GM18907 (cell line): Measurements from ENCODE around the gene FAM217B.
A peak's percentile ranks its signal among the peaks of the same experiment; 100 is the strongest.

Experiments used
- ATAC-seq: cut with Tn5 transposase; IDR thresholded peaks from one replicate; pipeline ENCODE4 v1.9.1; 2021; ENCODE audit warnings: mild to moderate bottlenecking, moderate library complexity; ENCODE audit not compliant: unreplicated experiment

The FAM217B gene

GRCh38 chr20:59940129-59940955, at the start of gene FAM217B, which contains the start of gene PPP1R3D:
Gene FAM217B, plus strand, starts transcription at chr20:59940389. Its CDS starts 3,555 bp downstream, at chr20:59943944.
Gene PPP1R3D, minus strand, starts transcription at chr20:59940305. Its CDS starts 374 bp downstream, at chr20:59939931.
- peak; percentile 96 for ATAC-seq

- ATAC-seq = no peak
Observed at GRCh38 chr20:59891581-59891980, 48.6 kb upstream of the FAM217B start.

- no peak for ATAC-seq
Observed at GRCh38 chr20:59895908-59896307, 44.3 kb upstream of the FAM217B start.

GRCh38 chr20:59902470-59902869, 37.7 kb upstream of the FAM217B start:
- ATAC-seq = no peak

- no peak for ATAC-seq
Observed at GRCh38 chr20:59903621-59904020, 36.6 kb upstream of the FAM217B start.

GRCh38 chr20:59908855-59909254, 31.3 kb upstream of the FAM217B start:
- ATAC-seq = no peak

GRCh38 chr20:59911041-59911440, 29.1 kb upstream of the FAM217B start:
- no peak for ATAC-seq

GRCh38 chr20:59912609-59913008, 27.6 kb upstream of the FAM217B start:
- ATAC-seq = no peak

GRCh38 chr20:59920944-59921343, 19.2 kb upstream of the FAM217B start:
- ATAC-seq = no peak

- no peak for ATAC-seq
Observed at GRCh38 chr20:59923514-59923913, 16.7 kb upstream of the FAM217B start.

GRCh38 chr20:59925359-59925758, 14.8 kb upstream of the FAM217B start:
- ATAC-seq = no peak

- ATAC-seq = no peak
Observed at GRCh38 chr20:59925899-59926298, 14.3 kb upstream of the FAM217B start.

GRCh38 chr20:59931511-59932312, 8.5 kb upstream of the FAM217B start:
- ATAC-seq = no peak

GRCh38 chr20:59932616-59933295, 7.4 kb upstream of the FAM217B start:
- no peak for ATAC-seq

- peak; percentile 18 for ATAC-seq
Observed at GRCh38 chr20:59933296-59933848, 6.8 kb upstream of the FAM217B start, which contains the start of gene SYCP2. Gene SYCP2, minus strand, starts transcription at chr20:59933637. Its CDS starts 11,224 bp downstream, at chr20:59922413.

- peak; percentile 83 for ATAC-seq
Observed at GRCh38 chr20:59933849-59934585, 6.2 kb upstream of the FAM217B start.

- ATAC-seq = no peak
Observed at GRCh38 chr20:59935457-59936185, 4.6 kb upstream of the FAM217B start.

GRCh38 chr20:59936409-59936808, 3.8 kb upstream of the FAM217B start:
- ATAC-seq = no peak

- no peak for ATAC-seq
Observed at GRCh38 chr20:59937150-59937549, 3.0 kb upstream of the FAM217B start.
